Left ventricle myocardium inferior (tissue), 1 donor: ENCODE data around the gene UMODL1. TPM values are rescaled to one million over a fixed set of nuclear protein-coding genes. Genes with fewer than 3 reads are reported as not detected.

ENCODE experiments used
- DNase-seq: peaks from one replicate; pipeline ENCODE4 v3.0.0-alpha.2; 2020
- H3K27ac ChIP-seq: fragments of 200-600 bp; replicated peaks from 2 replicates; pipeline ENCODE4 v1.8.0; 2021
- H3K27me3 ChIP-seq: fragments of 200-600 bp; 2 replicates; pipeline ENCODE4 v1.8.0; 2021; ENCODE audit warnings: low read depth
- H3K36me3 ChIP-seq: fragments of 200-600 bp; 2 replicates; pipeline ENCODE4 v1.8.0; 2021
- H3K4me1 ChIP-seq: fragments of 200-600 bp; 2 replicates; pipeline ENCODE4 v1.8.0; 2021
- H3K4me3 ChIP-seq: fragments of 200-600 bp; 2 replicates; pipeline ENCODE4 v1.8.0; 2021; ENCODE audit warnings: mild to moderate bottlenecking, moderate library complexity
- H3K9me3 ChIP-seq: fragments of 200-600 bp; replicated peaks from 2 replicates; pipeline ENCODE4 v1.8.0; 2021
- intact Hi-C: fragments of 100-400 bp; cut with micrococcal nuclease; formaldehyde crosslinking; loops from one replicate; pipeline ENCODE4 v1.11.0; 2022
- total RNA-seq: library from RNA; stranded (reverse); fragmentation: NEBNext Ultra II Directional; extraction: Animal tissue kit (Norgen Biotek cat#: 25700); gene quantifications from one replicate; pipeline ENCODE4 v1.2.1, GENCODE V29; 2021
- TF ChIP-seq, protein P1 (sequence below): fragments of 200-600 bp; IDR thresholded peaks from 2 replicates; pipeline ENCODE4 v1.8.0; 2021; ENCODE audit warnings: antibody characterized with exemption, mild to moderate bottlenecking, borderline replicate concordance
- donor health status: DM: no; HTN: yes; CAD: no; lungs with severe emphysema.

Gene UMODL1
- total RNA-seq, 1 donor from 2014 or later, result 0.08 TPM

GRCh38 chr21:42107177-42107880, 36.2 kb downstream of the UMODL1 start:
- no peaks in the 10 kb centered on the region for H3K9me3 ChIP-seq
- intact Hi-C loops, result loop anchor here (10.0 kb wide), 1 partner anchor 103 kb away; no protein-coding TSS in a partner anchor
- H3K4me1 ChIP-seq, result peaks cover 11% of the 10 kb centered on the region
- H3K36me3 ChIP-seq, result no peaks in the 10 kb centered on the region
- H3K27ac ChIP-seq, result no peak overlapping the region
- DNase-seq, result no peak
- H3K4me3 ChIP-seq, result peak overlapping the region; percentile 42
- peaks cover 64% of the 10 kb centered on the region for H3K27me3 ChIP-seq
- TF ChIP-seq, protein P1, sequence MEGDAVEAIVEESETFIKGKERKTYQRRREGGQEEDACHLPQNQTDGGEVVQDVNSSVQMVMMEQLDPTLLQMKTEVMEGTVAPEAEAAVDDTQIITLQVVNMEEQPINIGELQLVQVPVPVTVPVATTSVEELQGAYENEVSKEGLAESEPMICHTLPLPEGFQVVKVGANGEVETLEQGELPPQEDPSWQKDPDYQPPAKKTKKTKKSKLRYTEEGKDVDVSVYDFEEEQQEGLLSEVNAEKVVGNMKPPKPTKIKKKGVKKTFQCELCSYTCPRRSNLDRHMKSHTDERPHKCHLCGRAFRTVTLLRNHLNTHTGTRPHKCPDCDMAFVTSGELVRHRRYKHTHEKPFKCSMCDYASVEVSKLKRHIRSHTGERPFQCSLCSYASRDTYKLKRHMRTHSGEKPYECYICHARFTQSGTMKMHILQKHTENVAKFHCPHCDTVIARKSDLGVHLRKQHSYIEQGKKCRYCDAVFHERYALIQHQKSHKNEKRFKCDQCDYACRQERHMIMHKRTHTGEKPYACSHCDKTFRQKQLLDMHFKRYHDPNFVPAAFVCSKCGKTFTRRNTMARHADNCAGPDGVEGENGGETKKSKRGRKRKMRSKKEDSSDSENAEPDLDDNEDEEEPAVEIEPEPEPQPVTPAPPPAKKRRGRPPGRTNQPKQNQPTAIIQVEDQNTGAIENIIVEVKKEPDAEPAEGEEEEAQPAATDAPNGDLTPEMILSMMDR, result no peak

GRCh38 chr21:42107881-42108553, 36.9 kb downstream of the UMODL1 start:
- intact Hi-C loops, result loop anchor here (10.0 kb wide), 1 partner anchor 103 kb away; no protein-coding TSS in a partner anchor

GRCh38 chr21:42108554-42109340, 37.6 kb downstream of the UMODL1 start:
- H3K9me3 ChIP-seq, result no peaks in the 10 kb centered on the region
- intact Hi-C loops, result loop anchor here (10.0 kb wide), 1 partner anchor 104 kb away; no protein-coding TSS in a partner anchor
- H3K4me1 ChIP-seq, result peaks cover 22% of the 10 kb centered on the region
- DNase-seq, result no peak
- peaks cover 68% of the 10 kb centered on the region for H3K27me3 ChIP-seq
- peak overlapping the region; percentile 42 for H3K4me3 ChIP-seq
- H3K27ac ChIP-seq, result peak overlapping the region; percentile 66
- no peaks in the 10 kb centered on the region for H3K36me3 ChIP-seq
- TF ChIP-seq, protein P1, result no peak

More at GRCh38 chr21:42107881-42108553, 36.9 kb downstream of the UMODL1 start:
- H3K27ac ChIP-seq, result peak overlapping the region; percentile 66
- H3K4me3 ChIP-seq, result peak overlapping the region; percentile 42
- DNase-seq, result peak; percentile 56
- no peaks in the 10 kb centered on the region for H3K36me3 ChIP-seq
- peaks cover 16% of the 10 kb centered on the region for H3K4me1 ChIP-seq
- peaks cover 66% of the 10 kb centered on the region for H3K27me3 ChIP-seq
- H3K9me3 ChIP-seq, result no peaks in the 10 kb centered on the region
- TF ChIP-seq, protein P1, result peak; percentile 86

DNA sequence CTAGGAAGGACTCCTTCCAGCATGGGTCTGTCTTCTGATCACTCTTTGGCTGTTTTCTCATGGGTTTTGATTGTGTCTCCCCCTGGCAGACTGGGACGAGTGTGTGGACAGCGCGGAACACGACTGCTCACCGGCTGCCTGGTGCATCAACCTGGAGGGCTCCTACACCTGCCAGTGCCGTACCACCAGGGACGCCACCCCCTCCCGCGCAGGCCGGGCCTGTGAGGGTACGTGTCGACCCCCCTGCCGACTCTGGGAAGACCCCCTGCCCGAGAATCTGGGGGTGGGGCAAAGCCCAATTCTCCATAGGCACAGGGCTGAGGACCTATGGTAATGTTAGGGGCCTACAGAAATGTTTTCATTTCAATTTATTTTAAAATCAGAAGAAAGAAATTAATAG, 38.4 kb downstream of the UMODL1 start:
- peaks cover 66% of the 10 kb centered on the region for H3K27me3 ChIP-seq
- no peaks in the 10 kb centered on the region for H3K36me3 ChIP-seq
- TF ChIP-seq, protein P1, result no peak
- H3K9me3 ChIP-seq, result no peaks in the 10 kb centered on the region
- DNase-seq, result no peak
- intact Hi-C loops, result loop anchor here (10.0 kb wide), 1 partner anchor 105 kb away; no protein-coding TSS in a partner anchor
- no peak overlapping the region for H3K27ac ChIP-seq
- no peak overlapping the region for H3K4me3 ChIP-seq
- peaks cover 28% of the 10 kb centered on the region for H3K4me1 ChIP-seq

DNA sequence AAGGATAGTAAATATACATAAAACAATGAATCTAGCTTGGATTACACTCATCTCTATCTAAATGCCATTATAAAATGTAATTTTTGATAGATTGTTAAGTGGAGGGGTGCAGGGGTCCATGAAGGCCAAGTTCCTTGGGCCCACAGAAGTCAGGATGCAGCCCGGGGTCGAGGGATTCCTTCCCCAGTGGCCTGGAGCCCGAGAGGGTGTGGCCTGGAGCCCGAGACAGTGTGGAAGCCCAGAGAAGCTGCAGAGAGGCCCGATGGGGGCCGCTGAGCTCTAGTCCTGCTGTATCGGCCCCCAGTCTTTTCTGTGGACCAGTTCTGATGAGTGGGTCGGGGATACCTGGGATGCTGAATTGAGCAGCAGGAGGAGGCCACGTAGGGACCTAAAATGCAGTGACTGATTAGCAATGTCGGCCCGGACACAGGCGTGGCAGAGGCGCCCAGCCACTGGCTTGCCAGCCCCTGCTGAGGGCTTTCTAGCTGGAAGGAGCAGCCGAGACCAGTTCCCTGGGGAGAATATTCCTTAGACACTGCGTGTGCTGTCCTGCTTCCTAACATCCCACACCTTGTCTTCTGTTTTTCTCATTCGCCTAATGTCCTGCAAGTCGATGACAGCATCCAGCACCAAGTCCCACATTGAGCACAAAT, 38.9 kb downstream of the UMODL1 start:
- no peaks in the 10 kb centered on the region for H3K9me3 ChIP-seq
- H3K4me3 ChIP-seq, result no peak overlapping the region
- H3K27me3 ChIP-seq, result peaks cover 66% of the 10 kb centered on the region
- H3K4me1 ChIP-seq, result peaks cover 30% of the 10 kb centered on the region
- intact Hi-C loops, result loop anchor here (10.0 kb wide), 1 partner anchor 105 kb away; no protein-coding TSS in a partner anchor
- TF ChIP-seq, protein P1, result no peak
- no peaks in the 10 kb centered on the region for H3K36me3 ChIP-seq
- no peak overlapping the region for H3K27ac ChIP-seq
- DNase-seq, result no peak
